Stomach (tissue), 4 donors: ENCODE measurements around the gene HAUS8.

ENCODE experiments used
- CTCF ChIP-seq, 7 experiments: fragments of 450-650 bp in 4 of 7; fragments of 200-600 bp in 3 of 7; sonication (generic) in 3 of 7; IDR thresholded peaks; one replicate each; pipeline ENCODE4 v1.5.1; 2016 to 2019; ENCODE audit warnings: antibody characterized with exemption in 7 of 7, control low read depth in 2 of 7, mild to moderate bottlenecking in 1 of 7
- EP300 ChIP-seq: sonication (generic); formaldehyde crosslinking; IDR thresholded peaks from one replicate; pipeline ENCODE4 v1.6.1; 2017; ENCODE audit warnings: antibody characterized with exemption
- POLR2A ChIP-seq, 4 donors: fragments of 450-650 bp; IDR thresholded peaks; one replicate each; pipeline ENCODE4 v1.6.1; 2016; ENCODE audit warnings: antibody characterized with exemption in 4 of 4, control low read depth in 2 of 4, mild to moderate bottlenecking in 1 of 4, moderate library complexity in 1 of 4
- POLR2AphosphoS5 ChIP-seq, 3 donors: sonication (generic); formaldehyde crosslinking; IDR thresholded peaks; one replicate each; pipeline ENCODE4 v1.6.1; 2016; ENCODE audit warnings: antibody characterized with exemption in 3 of 3

GRCh38 chr19:17049711-17050280 lies 25.5 kb downstream of the HAUS8 start:
- TF ChIP-seq CTCF (IDR thresholded peaks at IDR 0.05): no peak
- no peak for TF ChIP-seq POLR2AphosphoS5 (IDR thresholded peaks at IDR 0.05)
- TF ChIP-seq POLR2A (IDR thresholded peaks at IDR 0.05): no peak
- TF ChIP-seq EP300: no peak
